Measurements from ENCODE around the gene AQP2. TPM values are rescaled to one million over a fixed set of nuclear protein-coding genes. Genes with fewer than 3 reads are reported as not detected.

Gene AQP2
- total and polyA plus RNA-seq, 2 of the 4 experiments (the other 2 are of a cell fraction) = not detected

DNA sequence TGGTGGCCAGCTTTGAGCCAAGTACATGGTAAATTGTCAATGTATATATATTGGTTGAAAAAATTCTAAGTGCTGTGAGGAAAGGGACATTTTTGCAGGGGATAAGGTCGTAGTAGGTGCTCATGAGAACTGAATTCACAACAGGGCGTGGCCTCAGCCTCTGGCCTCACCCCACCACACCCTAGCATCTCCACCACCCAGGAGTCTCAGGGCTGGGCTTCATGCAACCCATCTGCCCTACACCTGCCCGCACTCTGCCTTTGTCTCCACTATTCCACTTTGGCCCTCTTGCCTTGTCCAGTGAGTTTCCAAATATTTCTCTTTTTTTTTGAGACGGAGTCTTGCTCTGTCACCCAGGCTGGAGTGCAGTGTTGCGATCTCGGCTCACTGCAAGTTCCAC is 22.1 kb upstream of the AQP2 start:
- no peak overlapping the region for H2AFZ ChIP-seq (replicated peaks; ENCODE audit: low read length, poor library complexity)
- H4K20me1 ChIP-seq (ENCODE audit: insufficient read depth, low read length) = no peaks in the 10 kb centered on the region
- ChIA-PET POLR2A (ENCODE audit: unreplicated experiment) (no interaction called here), CTCF (interaction anchor here (1.2 kb wide), 2 partner anchors 17 to 62 kb away, joined by 4 to 10 read pairs; no protein-coding TSS in a partner anchor)
- no peak for DNase-seq
- peaks cover 4% of the 10 kb centered on the region; the same call in 1 of the 2 replicates for H3K9me1 ChIP-seq (ENCODE audit: insufficient read depth, low read length)
- H3K79me1 ChIP-seq (ENCODE audit: low read depth in 1 of 2, low read length in 2 of 2) = no peaks in the 10 kb centered on the region
- no peak overlapping the region for H3K27ac ChIP-seq (ENCODE audit: insufficient read depth, low read length)
- no peak overlapping the region for H2AK9ac ChIP-seq (replicated peaks; ENCODE audit: low read depth, low read length, poor library complexity)
- no TSS peak for BruUV-seq (replicated peaks)
- no peak overlapping the region for H2BK5ac ChIP-seq (ENCODE audit: low read depth, low read length, poor library complexity, severe bottlenecking)
- H4K5ac ChIP-seq (ENCODE audit: low read depth, low read length) = no peak overlapping the region
- no peak overlapping the region for H4K8ac ChIP-seq (ENCODE audit: low read depth in 2 of 2, low read length in 2 of 2)
- no peaks in the 10 kb centered on the region for H3K9me3 ChIP-seq (ENCODE audit: control insufficient read depth, insufficient read depth, low read length)
- no peak overlapping the region for H2BK20ac ChIP-seq (ENCODE audit: low read depth, low read length)
- no peak overlapping the region for H3K18ac ChIP-seq (ENCODE audit: low read depth, low read length)
- TF ChIP-seq BHLHE40 (IDR thresholded peaks at IDR 0.05; ENCODE audit: low read depth, low read length) = no peak
- TF ChIP-seq, protein P1, sequence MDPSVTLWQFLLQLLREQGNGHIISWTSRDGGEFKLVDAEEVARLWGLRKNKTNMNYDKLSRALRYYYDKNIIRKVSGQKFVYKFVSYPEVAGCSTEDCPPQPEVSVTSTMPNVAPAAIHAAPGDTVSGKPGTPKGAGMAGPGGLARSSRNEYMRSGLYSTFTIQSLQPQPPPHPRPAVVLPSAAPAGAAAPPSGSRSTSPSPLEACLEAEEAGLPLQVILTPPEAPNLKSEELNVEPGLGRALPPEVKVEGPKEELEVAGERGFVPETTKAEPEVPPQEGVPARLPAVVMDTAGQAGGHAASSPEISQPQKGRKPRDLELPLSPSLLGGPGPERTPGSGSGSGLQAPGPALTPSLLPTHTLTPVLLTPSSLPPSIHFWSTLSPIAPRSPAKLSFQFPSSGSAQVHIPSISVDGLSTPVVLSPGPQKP (IDR thresholded peaks at IDR 0.05; ENCODE audit: borderline replicate concordance, low read depth, low read length) = no peak
- no peak for TF ChIP-seq MAFK (IDR thresholded peaks at IDR 0.05; ENCODE audit: low read depth, low read length)
- TF ChIP-seq CEBPB (IDR thresholded peaks at IDR 0.05; ENCODE audit: low read depth, low read length) = no peak
- TF ChIP-seq SMC3 (IDR thresholded peaks at IDR 0.05; ENCODE audit: low read depth, low read length) = no peak
- TF ChIP-seq FOS (IDR thresholded peaks at IDR 0.05; ENCODE audit: low read depth, low read length) = no peak
- TF ChIP-seq RCOR1 (IDR thresholded peaks at IDR 0.05; ENCODE audit: insufficient replicate concordance, low read length) = no peak
- TF ChIP-seq, protein P2, sequence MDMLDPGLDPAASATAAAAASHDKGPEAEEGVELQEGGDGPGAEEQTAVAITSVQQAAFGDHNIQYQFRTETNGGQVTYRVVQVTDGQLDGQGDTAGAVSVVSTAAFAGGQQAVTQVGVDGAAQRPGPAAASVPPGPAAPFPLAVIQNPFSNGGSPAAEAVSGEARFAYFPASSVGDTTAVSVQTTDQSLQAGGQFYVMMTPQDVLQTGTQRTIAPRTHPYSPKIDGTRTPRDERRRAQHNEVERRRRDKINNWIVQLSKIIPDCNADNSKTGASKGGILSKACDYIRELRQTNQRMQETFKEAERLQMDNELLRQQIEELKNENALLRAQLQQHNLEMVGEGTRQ (IDR thresholded peaks at IDR 0.05; ENCODE audit: low read depth, low read length) = no peak
- no peak for TF ChIP-seq NFE2L2 (IDR thresholded peaks at IDR 0.05; ENCODE audit: low read depth, low read length)
- no peak for TF ChIP-seq CHD1 (IDR thresholded peaks at IDR 0.05; ENCODE audit: low read depth, low read length)
- TF ChIP-seq RFX5 (IDR thresholded peaks at IDR 0.05; ENCODE audit: low read depth, low read length) = no peak
- TF ChIP-seq MXI1 (IDR thresholded peaks at IDR 0.05; ENCODE audit: borderline replicate concordance, low read depth, low read length) = no peak
- no peak for TF ChIP-seq RAD21 (IDR thresholded peaks at IDR 0.05; ENCODE audit: low read length)
- TF ChIP-seq, protein P3, sequence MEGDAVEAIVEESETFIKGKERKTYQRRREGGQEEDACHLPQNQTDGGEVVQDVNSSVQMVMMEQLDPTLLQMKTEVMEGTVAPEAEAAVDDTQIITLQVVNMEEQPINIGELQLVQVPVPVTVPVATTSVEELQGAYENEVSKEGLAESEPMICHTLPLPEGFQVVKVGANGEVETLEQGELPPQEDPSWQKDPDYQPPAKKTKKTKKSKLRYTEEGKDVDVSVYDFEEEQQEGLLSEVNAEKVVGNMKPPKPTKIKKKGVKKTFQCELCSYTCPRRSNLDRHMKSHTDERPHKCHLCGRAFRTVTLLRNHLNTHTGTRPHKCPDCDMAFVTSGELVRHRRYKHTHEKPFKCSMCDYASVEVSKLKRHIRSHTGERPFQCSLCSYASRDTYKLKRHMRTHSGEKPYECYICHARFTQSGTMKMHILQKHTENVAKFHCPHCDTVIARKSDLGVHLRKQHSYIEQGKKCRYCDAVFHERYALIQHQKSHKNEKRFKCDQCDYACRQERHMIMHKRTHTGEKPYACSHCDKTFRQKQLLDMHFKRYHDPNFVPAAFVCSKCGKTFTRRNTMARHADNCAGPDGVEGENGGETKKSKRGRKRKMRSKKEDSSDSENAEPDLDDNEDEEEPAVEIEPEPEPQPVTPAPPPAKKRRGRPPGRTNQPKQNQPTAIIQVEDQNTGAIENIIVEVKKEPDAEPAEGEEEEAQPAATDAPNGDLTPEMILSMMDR (conservative IDR thresholded peaks at IDR 0.05; ENCODE audit: low read depth, low read length) = no peak
- no peak for TF ChIP-seq MAZ (IDR thresholded peaks at IDR 0.05; ENCODE audit: borderline replicate concordance, low read depth, low read length)
- TF ChIP-seq POLR2A (IDR thresholded peaks at IDR 0.05; ENCODE audit: low read depth, low read length) = no peak
- H2BK15ac ChIP-seq (ENCODE audit: low read depth, low read length) = no peak overlapping the region
- H4K91ac ChIP-seq (ENCODE audit: insufficient read depth, low read depth, low read length) = no peak overlapping the region
- intact Hi-C loops (cut with micrococcal nuclease) = no loop called here
- no peak overlapping the region for H3K4me3 ChIP-seq (ENCODE audit: insufficient read depth, low read depth, low read length)
- no peaks in the 10 kb centered on the region for H3K36me3 ChIP-seq (ENCODE audit: control insufficient read depth, insufficient read depth, low read length)
- WGBS, 2 experiments (ENCODE audit: extremely low coverage in 2 of 2, insufficient read length in 1 of 2) = 90% methylated on average over 4 of the region's 6 CpGs; no CpG with 5 or more reads in 1 of the 2 experiments
- no peaks in the 10 kb centered on the region for H3K4me1 ChIP-seq (ENCODE audit: control insufficient read depth, insufficient read depth, low read length)
- no peak overlapping the region for H3K56ac ChIP-seq (ENCODE audit: extremely low read depth, insufficient read depth, low read length)
- no peak overlapping the region for H3K23ac ChIP-seq (ENCODE audit: low read depth, low read length)
- H3K4ac ChIP-seq (ENCODE audit: low read depth, low read length) = no peak overlapping the region
- no peak overlapping the region for H3K9ac ChIP-seq (ENCODE audit: low read depth, low read length)
- ATAC-seq (ENCODE audit: low read depth) = no peak
- in situ Hi-C loops (cut with MboI; ENCODE audit: low sequenced_read_pairs) = no loop called here
- H3K27me3 ChIP-seq (ENCODE audit: control insufficient read depth, insufficient read depth, low read length) = no peaks in the 10 kb centered on the region; the same call in 1 of the 2 replicates
- no peak overlapping the region for H3K4me2 ChIP-seq (ENCODE audit: low read depth, low read length)
- no peak overlapping the region for H3K14ac ChIP-seq (replicated peaks; ENCODE audit: low read depth, low read length)
- H2BK120ac ChIP-seq (ENCODE audit: low read depth, low read length) = no peak overlapping the region
- dilution Hi-C loops (cut with HindIII; ENCODE audit: low sequenced_read_pairs, unreplicated experiment) = no loop called here
- H2AK5ac ChIP-seq (ENCODE audit: low read depth, low read length) = no peak overlapping the region

Measured in IMR-90 (cell line).